T-helper 2 cell (primary cell): ENCODE measurements around the gene MSL2.
"Not testable (repeated sequence)": the region's sequence is repeated elsewhere in the genome, so short reads cannot be mapped to it uniquely, and the experiment has no call there.

Experiments used
- DNase-seq, 5 experiments: peaks; one replicate each; pipeline versions ENCODE4 v3.0.0 to v3.0.0-alpha.2; 2012 to 2022
- total RNA-seq, 2 donors: gene quantifications; one replicate each; lab custom pipeline; 2026; lab: John Stamatoyannopoulos, UW

The MSL2 gene
- total RNA-seq = 191 to 382 reads per million in 2 donors

DNA sequence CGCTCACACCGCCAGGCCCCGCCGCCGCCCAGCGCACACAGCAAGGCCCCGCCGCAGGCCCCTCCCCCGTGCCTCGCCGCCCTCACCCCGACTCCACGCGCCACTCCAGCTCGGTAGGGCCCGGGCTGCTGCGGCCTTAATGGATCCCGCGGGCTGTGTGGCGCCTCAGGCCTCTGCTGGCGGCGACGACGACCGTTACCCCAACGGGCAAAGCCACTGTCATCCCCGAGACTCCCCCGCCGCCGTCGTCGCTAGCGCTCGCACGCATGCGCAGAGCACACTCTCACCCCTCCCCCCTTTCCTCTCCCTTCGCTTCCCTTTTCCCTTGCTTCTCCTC lies at the start of gene MSL2:
Gene MSL2, minus strand, starts transcription at position 272 of the 337 bp plus-strand sequence. CDS start 1,222 bp downstream, outside the sequence.
- peak in 1 of 5 experiments; percentile 52 for DNase-seq

DNA sequence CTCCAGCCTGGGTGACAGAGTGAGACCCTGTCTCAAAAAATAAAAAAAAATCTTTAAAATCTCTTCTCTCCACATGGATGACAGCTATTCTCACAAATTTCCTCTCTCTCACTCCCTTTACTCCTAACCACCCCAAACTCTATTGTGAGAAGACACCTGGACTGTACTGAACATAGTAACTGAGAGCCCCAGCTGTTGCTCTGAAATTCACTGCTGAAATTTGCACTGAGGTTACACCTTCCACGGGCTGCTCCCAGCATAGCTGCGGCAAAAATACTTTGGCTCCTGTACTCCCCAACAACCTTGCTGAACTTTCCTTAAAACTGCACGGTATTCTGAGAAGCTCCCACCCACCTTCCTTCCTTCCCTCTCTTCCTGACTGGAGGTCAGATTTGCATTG lies 49.6 kb upstream of the MSL2 start:
- DNase-seq = no peak

DNA sequence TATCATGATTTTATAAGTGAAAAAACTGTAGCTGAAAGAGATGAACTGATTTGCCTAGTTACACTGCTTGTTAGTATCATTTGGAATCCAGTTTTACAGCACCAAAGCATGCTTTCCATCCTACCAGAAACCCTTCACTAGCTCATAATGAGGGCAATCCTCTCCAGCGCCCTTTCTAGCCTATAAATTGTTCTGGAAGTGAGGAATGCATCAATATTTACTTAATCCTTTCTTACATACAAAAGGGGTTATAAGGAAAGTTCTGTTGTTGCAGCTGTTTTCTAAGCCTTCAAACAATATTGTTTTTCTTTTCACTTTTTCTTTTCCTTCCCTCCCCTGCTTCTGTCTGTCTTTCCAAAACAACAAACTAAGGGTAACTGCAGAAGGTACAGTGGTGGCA lies 43.0 kb upstream of the MSL2 start:
- DNase-seq = no peak

DNA sequence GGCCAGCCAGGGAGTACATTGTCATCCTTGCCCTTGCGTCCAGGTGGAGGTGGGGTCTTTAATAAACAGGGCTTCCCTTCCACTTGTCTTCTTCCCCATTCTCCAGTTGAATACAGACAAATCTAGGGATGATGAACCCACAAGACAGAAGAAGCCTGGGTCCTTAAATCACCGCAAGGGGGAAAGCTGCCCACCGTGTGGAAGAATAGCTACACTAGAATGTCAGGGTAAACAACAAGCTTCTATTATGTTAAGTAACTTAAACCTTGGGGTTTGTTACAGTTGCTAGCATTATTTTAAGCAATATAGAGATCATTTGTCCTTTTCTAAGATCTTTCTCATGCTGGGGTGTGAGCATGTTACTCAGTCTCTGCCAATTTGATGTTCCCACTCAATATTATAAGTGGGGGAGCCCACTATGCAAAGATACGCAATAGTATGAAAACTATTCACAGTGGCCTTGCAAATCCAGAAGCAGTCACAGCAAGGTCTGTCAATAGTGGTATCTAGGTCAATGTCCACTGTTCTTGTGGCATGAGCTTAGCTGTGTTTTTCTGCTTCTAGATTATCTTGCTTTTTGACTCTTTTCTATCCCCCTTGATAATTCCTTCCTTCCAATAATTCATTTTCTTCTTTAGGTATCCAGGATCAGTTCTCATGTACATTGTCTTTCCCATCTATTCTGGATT lies 42.0 kb upstream of the MSL2 start:
- DNase-seq = no peak

DNA sequence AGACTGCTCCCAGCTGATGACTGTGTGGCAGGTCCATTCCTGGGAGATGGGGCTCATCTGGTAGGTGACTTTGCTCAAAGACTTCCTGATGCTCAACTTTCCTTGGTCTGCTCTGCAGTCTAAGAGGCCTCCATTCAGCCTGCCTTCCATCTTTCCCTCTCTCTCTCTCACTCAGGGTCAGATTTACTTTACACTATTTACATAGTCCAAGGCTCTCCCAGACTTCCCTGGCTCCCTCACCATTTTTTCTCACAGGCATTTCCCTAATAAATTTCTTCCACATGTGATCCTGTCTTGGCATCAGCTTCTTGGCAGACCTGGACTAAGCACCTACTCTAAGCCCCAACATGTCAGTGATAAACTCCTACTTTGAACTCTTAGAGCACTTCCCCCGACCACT lies 41.0 kb upstream of the MSL2 start:
- no peak for DNase-seq

- DNase-seq = no peak
Observed at GRCh38 chr3:136236109-136236508, 40.0 kb upstream of the MSL2 start.

- no peak for DNase-seq
Observed at GRCh38 chr3:136235545-136235944, 39.4 kb upstream of the MSL2 start.

DNA sequence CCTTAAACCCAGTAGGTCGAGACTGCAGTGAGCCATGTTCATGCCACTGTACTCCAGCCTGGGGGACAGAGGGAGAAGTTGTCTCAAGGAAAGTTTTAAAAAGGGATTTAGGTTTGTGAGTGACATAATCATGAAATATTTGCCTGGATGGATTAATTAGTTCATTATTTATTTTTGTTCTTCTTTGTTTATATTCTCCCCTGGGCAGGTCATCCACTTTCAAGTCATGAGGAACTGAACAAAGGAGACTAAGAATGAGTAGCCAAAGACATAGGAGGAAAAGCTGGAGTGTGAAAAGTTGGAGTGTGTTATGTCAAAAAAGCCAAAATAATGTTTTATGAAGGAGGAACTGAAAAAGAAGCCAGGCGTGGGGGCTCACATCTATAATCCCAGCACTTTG lies 36.3 kb upstream of the MSL2 start:
- DNase-seq = no peak

- not testable (repeated sequence) for DNase-seq
Observed at GRCh38 chr3:136222746-136223145, 26.6 kb upstream of the MSL2 start.

- no peak for DNase-seq
Observed at GRCh38 chr3:136211547-136211946, 15.4 kb upstream of the MSL2 start.

DNA sequence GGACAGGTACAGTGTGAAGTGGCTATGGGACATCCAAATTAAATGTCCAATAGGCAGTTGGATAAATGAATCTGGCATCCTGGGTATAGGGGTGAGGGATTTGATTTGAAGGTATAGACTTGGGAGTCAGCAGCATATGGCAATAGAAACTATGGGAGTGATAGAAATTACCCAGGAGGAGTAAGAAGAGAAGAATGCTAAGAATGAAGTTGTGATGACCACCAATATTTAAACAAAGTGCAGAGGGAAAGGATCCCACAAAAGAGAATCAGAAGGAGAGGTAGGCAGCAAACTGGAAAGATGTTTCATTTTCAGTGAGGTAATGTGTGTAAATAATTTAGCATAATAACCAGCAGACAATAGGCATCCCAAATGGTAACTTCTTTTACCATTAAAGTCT lies 13.8 kb upstream of the MSL2 start:
- no peak for DNase-seq

DNA sequence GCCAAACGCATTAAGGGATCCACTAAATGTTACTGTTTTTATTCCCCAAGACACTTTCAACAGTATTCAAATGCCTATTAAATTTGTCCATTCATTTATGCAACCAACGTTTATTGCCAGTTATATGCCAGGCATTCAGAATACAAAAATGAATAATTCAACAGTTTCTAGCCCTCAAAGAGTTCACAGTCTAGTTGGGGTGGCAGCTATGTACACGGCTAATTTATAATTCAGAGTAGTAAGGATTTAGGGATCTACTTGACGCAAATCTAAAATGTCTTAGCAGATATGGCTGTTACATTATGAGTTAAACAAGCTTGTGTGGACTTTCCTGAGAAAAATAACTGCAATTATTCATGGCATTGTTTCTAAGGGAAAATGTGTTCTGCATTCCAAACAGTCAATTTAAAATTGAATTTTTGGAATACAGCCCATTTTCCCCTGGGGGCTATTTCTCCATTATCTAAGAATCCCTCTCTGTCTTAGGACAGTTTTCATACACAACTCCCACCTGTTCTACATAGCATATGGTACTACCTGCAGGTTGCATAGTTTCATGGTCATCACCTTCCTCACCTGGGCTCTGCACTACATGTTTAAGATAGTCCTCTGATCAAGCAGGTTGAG lies 11.5 kb upstream of the MSL2 start:
- DNase-seq = no peak

- DNase-seq = not testable (repeated sequence)
Observed at GRCh38 chr3:136199219-136199618, 3.1 kb upstream of the MSL2 start.

DNA sequence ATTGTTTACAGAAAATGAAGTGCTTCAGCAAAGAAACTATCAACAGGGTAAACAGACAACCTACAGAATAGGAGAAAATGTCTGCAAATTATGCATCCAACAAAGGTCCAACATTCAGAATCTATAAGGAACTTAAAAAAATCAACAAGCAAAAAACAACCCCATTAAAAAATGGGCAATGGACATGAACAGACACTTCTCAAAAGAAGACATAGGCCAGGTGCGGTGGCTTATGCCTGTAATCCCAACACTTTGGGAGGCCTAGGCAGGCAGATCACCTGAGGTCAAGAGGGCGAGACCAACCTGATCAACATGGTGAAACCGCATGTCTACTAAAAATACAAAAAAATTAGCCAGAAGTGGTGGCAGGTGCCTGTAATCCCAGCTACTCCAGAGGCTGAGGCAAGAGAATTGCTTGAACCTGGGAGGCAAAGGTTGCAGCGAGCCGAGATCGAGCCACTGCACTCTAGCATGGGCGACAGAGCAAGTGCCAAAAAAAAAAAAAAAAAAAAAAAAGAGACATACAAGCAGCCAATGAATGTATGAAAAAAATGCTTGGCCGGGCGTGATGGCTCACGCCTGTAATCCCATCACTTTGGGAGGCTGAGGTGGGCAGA lies 2.4 kb upstream of the MSL2 start:
- not testable (repeated sequence) for DNase-seq

DNA sequence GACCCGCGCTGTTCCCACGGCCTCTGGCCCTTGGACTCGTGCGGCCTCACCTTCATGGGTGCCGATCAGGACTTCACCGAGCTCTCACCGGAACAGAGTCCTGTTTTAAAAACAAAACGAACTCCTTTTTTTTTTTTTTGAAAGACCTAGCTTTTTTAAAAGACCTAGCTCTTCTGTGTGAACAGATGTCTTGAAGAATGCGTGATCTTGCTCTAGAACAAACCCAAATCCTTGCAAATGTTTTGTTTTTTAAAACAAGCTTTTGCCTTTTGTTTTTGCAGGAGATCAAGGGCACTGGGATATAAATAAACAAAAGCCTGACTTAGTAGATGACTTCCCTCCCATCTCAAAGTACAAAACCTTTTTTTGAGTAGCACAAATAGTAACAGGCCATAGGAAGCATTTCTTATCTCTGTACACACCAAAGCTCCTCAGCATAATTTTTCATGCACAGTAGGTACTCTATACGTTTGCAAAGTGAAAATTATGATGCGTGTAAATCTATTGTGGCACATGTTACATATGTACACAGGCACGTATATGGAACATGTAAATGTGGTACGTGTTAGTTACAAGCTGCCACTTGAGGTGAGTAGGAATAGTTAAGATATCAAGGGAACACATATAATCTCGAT lies 1.1 kb upstream of the MSL2 start:
- DNase-seq = peak in 1 of 5 experiments; percentile 36

- DNase-seq = peak; percentile 92 to 99 (median 97)
Observed at GRCh38 chr3:136196401-136197158, 445 bp upstream of the MSL2 start.

DNA sequence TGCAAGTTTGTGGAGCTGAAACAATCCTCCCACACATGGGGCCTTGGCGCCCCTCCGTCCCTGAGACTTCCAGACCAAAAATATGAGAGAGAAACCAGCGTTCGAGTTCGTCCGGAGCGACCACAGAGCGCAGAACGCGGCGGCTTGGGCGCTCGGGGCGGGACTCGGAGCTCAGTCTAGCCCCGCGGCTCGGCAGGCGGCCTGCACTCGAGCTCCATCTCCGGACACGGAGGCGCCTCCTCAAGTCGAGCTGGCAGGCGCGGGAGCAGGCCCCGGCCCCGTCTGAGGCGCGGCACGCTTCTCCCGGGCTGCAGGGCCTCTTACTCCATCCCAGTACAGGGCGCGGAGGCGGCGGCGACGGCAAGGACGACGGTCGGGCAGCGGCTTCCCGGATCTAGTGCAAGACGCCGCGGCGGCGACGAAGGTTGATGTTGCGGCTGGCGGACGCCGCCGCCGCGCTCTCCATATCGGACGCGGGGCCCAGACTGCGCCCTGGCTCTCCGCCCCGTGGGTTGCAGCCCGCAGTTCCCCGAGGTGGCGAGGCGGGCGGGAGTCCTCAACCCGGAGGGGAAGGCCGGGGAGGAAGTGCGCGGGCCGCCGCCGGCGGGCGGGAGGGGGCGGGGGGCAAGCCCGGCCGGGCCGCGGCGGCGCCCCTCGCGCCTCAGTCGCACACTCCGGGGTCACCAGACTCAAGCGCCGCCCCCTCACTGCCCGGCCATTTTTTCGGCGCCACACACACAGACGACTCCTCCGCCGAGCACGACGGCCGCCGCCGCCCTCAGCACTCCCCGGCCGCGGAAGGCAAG lies 674 bp downstream of the MSL2 start:
- DNase-seq = peak; percentile 22 to 91 (median 78)

DNA sequence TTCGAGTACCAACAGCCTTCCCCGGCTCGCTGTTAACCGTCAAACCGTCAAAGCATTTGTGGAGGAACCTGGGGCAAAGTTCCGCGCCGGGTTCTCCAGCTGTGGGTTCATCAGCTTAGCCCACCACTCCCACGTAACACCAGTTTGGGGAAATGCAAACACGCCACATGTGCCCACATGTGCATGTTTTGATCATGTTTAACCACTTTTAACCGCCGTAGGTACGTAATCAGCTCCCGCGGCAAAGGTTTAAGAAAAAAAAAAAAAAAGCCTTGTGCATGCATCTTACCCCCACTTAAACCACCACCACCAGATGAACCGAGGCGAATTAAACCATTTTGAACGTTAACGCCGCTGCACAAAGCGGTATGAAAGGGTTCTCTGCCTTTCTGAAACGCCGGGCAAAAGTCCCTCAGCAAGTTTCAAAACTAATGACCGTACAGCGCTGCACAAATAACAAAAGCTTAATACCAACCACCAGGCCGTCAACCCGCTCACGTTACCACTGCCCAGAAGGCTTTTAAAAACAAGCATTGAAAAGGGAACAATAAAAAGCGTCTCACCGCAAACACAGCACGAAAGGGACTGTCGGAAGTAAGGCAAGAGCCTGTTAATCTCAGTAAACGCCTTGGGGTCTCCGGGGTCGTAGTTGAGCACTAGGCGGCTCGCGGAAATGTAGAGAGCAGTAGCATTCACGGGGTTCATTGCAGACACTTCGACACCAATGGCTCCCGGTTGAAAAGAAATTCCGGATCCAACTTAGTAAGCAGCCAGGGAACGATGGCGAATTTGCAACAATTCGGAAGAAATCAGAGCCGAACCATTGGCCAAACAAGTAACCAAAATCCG lies 1.5 kb downstream of the MSL2 start:
- DNase-seq = peak; percentile 37 to 93 (median 74)

GRCh38 chr3:136193278-136194054 lies 2.7 kb downstream of the MSL2 start:
- DNase-seq = peak in 1 of 5 experiments; percentile 41

DNA sequence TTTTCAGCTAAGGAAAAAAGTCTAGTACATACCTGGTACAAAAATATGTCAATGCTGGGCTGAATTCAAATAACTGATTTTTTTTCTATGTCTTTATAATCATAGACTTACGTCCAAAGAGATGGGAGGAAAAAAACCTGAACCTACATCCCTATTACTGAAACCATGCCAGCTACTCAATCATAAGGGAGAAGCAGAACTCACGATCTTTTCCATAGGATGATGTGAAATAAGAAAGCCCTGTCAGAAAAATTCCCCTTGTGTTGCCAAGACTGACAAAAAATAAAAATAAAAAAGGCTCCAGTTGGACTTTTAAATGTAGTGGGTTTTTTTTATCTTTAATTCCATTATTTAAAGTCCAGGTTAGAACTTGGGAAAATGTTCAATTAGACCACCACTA lies 3.3 kb downstream of the MSL2 start:
- no peak for DNase-seq
